OCI-LY7 (cell line): ENCODE results near the gene ALG14.

Source experiments
- CTCF ChIP-seq: fragments of 200-600 bp; sonication (generic); conservative IDR thresholded peaks from 2 replicates; pipeline ENCODE4 v1.5.1; 2014; ENCODE audit warnings: mild to moderate bottlenecking, antibody characterized with exemption, low read length, moderate library complexity, mixed read lengths
- EZH2phosphoT487 ChIP-seq: fragments of 200-600 bp; sonication (generic); IDR thresholded peaks from 2 replicates; pipeline ENCODE4 v1.6.1; 2018; ENCODE audit warnings: low read depth, borderline replicate concordance, mild to moderate bottlenecking, mixed run types, antibody characterized with exemption, low read length, moderate library complexity, mixed read lengths

- TF ChIP-seq CTCF (no peak), EZH2phosphoT487 (no peak)
These were observed 98.5 kb downstream of the ALG14 start for GRCh38 chr1:94974241-94974640.
